HEK293 (cell line): ENCODE results near the gene MLXIPL.

Experiments used
- KLF1 ChIP-seq: fragments of 450-650 bp; formaldehyde crosslinking; IDR thresholded peaks from 2 replicates; pipeline ENCODE4 v1.5.1; 2016; ENCODE audit warnings: missing biosample characterization, missing genetic modification characterization
- KLF7 ChIP-seq: fragments of 450-650 bp; formaldehyde crosslinking; IDR thresholded peaks from 2 replicates; pipeline ENCODE4 v1.5.1; 2016; ENCODE audit warnings: missing biosample characterization, missing genetic modification characterization, borderline replicate concordance
- ZNF132 ChIP-seq: fragments of 450-650 bp; formaldehyde crosslinking; IDR thresholded peaks from 2 replicates; pipeline ENCODE4 v1.5.1; 2017; ENCODE audit warnings: missing biosample characterization, missing genetic modification characterization, borderline replicate concordance
- ZNF530 ChIP-seq: fragments of 450-650 bp; formaldehyde crosslinking; IDR thresholded peaks from 2 replicates; pipeline ENCODE4 v1.5.1; 2016; ENCODE audit warnings: low read depth, missing biosample characterization, missing genetic modification characterization
- ZNF707 ChIP-seq: fragments of 450-650 bp; formaldehyde crosslinking; IDR thresholded peaks from 2 replicates; pipeline ENCODE4 v1.5.1; 2016; ENCODE audit warnings: missing biosample characterization, missing genetic modification characterization
- ZNF768 ChIP-seq: fragments of 450-650 bp; formaldehyde crosslinking; IDR thresholded peaks from 2 replicates; pipeline ENCODE4 v1.5.1; 2018; ENCODE audit warnings: missing biosample characterization, mild to moderate bottlenecking, missing genetic modification characterization
- TF ChIP-seq, protein P1 (sequence below): fragments of 450-650 bp; formaldehyde crosslinking; IDR thresholded peaks from 2 replicates; pipeline ENCODE4 v1.5.1; 2016; ENCODE audit warnings: missing biosample characterization, missing genetic modification characterization
- TF ChIP-seq, protein P2 (sequence below): fragments of 450-650 bp; formaldehyde crosslinking; IDR thresholded peaks from 2 replicates; pipeline ENCODE4 v1.5.1; 2016; ENCODE audit warnings: missing biosample characterization, missing genetic modification characterization

DNA sequence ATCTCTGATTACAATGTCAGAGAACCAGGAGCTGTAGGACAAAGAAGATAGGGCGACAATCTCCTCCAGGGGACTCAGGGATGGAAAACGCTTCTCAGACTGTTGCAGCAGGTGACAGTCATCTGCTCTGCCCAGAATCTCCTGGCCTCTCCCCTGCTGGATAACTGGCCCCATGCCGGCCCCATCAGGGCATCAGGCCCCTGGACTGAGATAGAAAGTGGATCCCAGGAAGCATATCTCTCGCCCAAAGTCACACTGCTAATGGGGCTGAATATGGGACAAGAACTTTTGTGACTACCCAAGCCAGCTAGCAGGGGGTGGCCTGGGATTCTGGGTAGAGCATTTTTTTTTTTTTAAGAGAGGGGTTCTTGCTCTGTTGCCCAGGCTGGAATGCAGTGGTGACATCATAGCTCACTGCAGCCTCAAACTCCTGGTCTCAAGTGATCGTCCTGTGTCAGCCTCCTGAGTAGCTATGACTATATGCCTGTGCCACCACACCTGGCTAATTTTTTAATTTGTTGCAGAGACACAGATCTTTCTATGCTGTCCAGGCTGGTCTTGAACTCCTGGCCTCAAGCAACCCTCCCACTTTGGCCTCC, 20.5 kb upstream of the MLXIPL start:
- TF ChIP-seq, protein P1, sequence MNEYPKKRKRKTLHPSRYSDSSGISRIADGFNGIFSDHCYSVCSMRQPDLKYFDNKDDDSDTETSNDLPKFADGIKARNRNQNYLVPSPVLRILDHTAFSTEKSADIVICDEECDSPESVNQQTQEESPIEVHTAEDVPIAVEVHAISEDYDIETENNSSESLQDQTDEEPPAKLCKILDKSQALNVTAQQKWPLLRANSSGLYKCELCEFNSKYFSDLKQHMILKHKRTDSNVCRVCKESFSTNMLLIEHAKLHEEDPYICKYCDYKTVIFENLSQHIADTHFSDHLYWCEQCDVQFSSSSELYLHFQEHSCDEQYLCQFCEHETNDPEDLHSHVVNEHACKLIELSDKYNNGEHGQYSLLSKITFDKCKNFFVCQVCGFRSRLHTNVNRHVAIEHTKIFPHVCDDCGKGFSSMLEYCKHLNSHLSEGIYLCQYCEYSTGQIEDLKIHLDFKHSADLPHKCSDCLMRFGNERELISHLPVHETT (tag by site-specific recombination), result no peak
- TF ChIP-seq ZNF530 (tag by site-specific recombination) (no peak), ZNF768 (no peak), ZNF707 (tag by site-specific recombination) (no peak), KLF7 (tag by site-specific recombination) (no peak), ZNF132 (tag by site-specific recombination) (no peak), KLF1 (tag by site-specific recombination) (no peak)
- TF ChIP-seq, protein P2, sequence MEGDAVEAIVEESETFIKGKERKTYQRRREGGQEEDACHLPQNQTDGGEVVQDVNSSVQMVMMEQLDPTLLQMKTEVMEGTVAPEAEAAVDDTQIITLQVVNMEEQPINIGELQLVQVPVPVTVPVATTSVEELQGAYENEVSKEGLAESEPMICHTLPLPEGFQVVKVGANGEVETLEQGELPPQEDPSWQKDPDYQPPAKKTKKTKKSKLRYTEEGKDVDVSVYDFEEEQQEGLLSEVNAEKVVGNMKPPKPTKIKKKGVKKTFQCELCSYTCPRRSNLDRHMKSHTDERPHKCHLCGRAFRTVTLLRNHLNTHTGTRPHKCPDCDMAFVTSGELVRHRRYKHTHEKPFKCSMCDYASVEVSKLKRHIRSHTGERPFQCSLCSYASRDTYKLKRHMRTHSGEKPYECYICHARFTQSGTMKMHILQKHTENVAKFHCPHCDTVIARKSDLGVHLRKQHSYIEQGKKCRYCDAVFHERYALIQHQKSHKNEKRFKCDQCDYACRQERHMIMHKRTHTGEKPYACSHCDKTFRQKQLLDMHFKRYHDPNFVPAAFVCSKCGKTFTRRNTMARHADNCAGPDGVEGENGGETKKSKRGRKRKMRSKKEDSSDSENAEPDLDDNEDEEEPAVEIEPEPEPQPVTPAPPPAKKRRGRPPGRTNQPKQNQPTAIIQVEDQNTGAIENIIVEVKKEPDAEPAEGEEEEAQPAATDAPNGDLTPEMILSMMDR, result no peak
